K562 (cell line): Measurements from ENCODE around the gene GNG3. TPM values are rescaled to one million over a fixed set of nuclear protein-coding genes. Genes with fewer than 3 reads are reported as not detected.
A peak's percentile ranks its signal among the peaks of the same experiment; 100 is the strongest.

Source experiments
- ATAC-seq: fragments of 200-7000 bp; cut with Tn5 transposase; 3 replicates; pipeline ENCODE4 v1.9.1; 2020; ENCODE audit warnings: moderate library complexity
- BruUV-seq: library from RNA; stranded (reverse); fragments of 400-500 nt; replicated peaks from 2 replicates; lab custom pipeline; 2021; lab: Mats Ljungman, UMichigan
- CTCF ChIA-PET: fragments of 300-600 bp; formaldehyde crosslinking; extraction: SDS; loops from one replicate; lab custom pipeline; 2021; ENCODE audit warnings: low intra/inter-chr PET ratio; lab: Yijun Ruan, JAX
- POLR2A ChIA-PET: fragments of 300-600, 350-650 bp; sonication (Branson Sonifier 250); formaldehyde crosslinking; extraction: SDS; loops from one replicate; lab custom pipeline; 2021; ENCODE audit warnings: antibody characterized with exemption, inconsistent platforms; lab: Yijun Ruan, JAX
- DNase-seq, 4 experiments: peaks; one replicate each; pipeline versions ENCODE4 v3.0.0 to v3.0.0-alpha.2; 2011 to 2018; ENCODE audit warnings: low spot score in 3 of 4, mixed read lengths in 3 of 4; ENCODE audit errors: extremely low read depth in 1 of 4
- FAIRE-seq: peaks from 2 replicates; lab custom pipeline; 2011; peaks lifted over from hg19 to GRCh38; lab: Jason Lieb, UNC
- H2AFZ ChIP-seq: 2 replicates; pipeline ENCODE4 v1.6.0; 2011; ENCODE audit warnings: low read depth, low read length, control low read depth, inconsistent platforms
- H3K27ac ChIP-seq: fragments of 200-600 bp; 3 replicates; pipeline ENCODE4 v1.8.0; 2011; ENCODE audit warnings: low read depth, mild to moderate bottlenecking, control low read depth, inconsistent platforms, low read length, moderate library complexity, mixed read lengths; ENCODE audit errors: extremely low read depth
- H3K27me3 ChIP-seq, 2 experiments: fragments of 300-600 bp in 1 of 2; 2 replicates in 1 of 2; 3 replicates in 1 of 2; pipeline versions ENCODE4 v1.6.0 to v1.8.0; 2011; ENCODE audit warnings: inconsistent platforms in 2 of 2, low read length in 2 of 2, mild to moderate bottlenecking in 1 of 2, mixed read lengths in 1 of 2, moderate library complexity in 1 of 2; ENCODE audit not compliant: control insufficient read depth in 2 of 2, insufficient read depth in 2 of 2
- H3K36me3 ChIP-seq: fragments of 300-600 bp; 3 replicates; pipeline ENCODE4 v1.8.0; 2011; ENCODE audit warnings: mild to moderate bottlenecking, low read length, inconsistent platforms; ENCODE audit not compliant: control insufficient read depth, insufficient read depth
- H3K4me1 ChIP-seq, 2 experiments: fragments of 200-600 bp in 1 of 2; replicated peaks in 1 of 2; 2 replicates in 1 of 2; 3 replicates in 1 of 2; pipeline versions ENCODE4 v1.5.1 to v1.8.0; 2011; ENCODE audit warnings: inconsistent platforms in 2 of 2, low read length in 2 of 2, mild to moderate bottlenecking in 1 of 2, mixed read lengths in 1 of 2, moderate library complexity in 1 of 2; ENCODE audit not compliant: control insufficient read depth in 2 of 2, insufficient read depth in 2 of 2
- H3K4me2 ChIP-seq: 2 replicates; pipeline ENCODE4 v1.6.1; 2011; ENCODE audit warnings: low read length, control low read depth, inconsistent platforms, mixed read lengths; ENCODE audit not compliant: insufficient read depth
- H3K4me3 ChIP-seq: fragments of 200-600 bp; sonication (generic), shearing (Covaris generic); 2 replicates; pipeline ENCODE4 v1.5.1; 2016; ENCODE audit warnings: control low read depth, inconsistent platforms
- H3K79me2 ChIP-seq: fragments of 200-600 bp; 3 replicates; pipeline ENCODE4 v1.8.0; 2011; ENCODE audit warnings: low read length, inconsistent platforms; ENCODE audit not compliant: control insufficient read depth, insufficient read depth
- H3K9ac ChIP-seq, 2 experiments: 2 replicates each; pipeline versions ENCODE4 v1.6.0 to v1.6.1; 2011; ENCODE audit warnings: low read depth in 2 of 2, low read length in 2 of 2, control low read depth in 1 of 2, inconsistent platforms in 1 of 2, mild to moderate bottlenecking in 1 of 2, mixed read lengths in 1 of 2; ENCODE audit not compliant: insufficient read depth in 1 of 2
- H3K9me1 ChIP-seq: one replicate; pipeline ENCODE4 v1.6.0; 2011; ENCODE audit warnings: inconsistent platforms, mild to moderate bottlenecking, low read length, moderate library complexity; ENCODE audit not compliant: control insufficient read depth, insufficient read depth
- H3K9me3 ChIP-seq: replicated peaks from 2 replicates; pipeline ENCODE4 v1.5.1; 2011; ENCODE audit warnings: low read depth, low read length, inconsistent platforms; ENCODE audit not compliant: control insufficient read depth, insufficient read depth
- H4K20me1 ChIP-seq: replicated peaks from 2 replicates; pipeline ENCODE4 v1.6.1; 2011; ENCODE audit warnings: low read length, inconsistent platforms, mixed read lengths; ENCODE audit not compliant: control insufficient read depth, insufficient read depth
- GTF2F1 ChIP-seq: IDR thresholded peaks from 2 replicates; pipeline ENCODE4 v1.6.1; 2011; ENCODE audit warnings: low read depth, low read length, improper control_type of control experiment
- SMARCB1 ChIP-seq: IDR thresholded peaks from 2 replicates; pipeline ENCODE4 v1.6.1; 2011; ENCODE audit warnings: improper control_type of control experiment, low read depth; ENCODE audit not compliant: insufficient read length
- WGBS: fragments of 100-300 bp; shearing (Covaris generic); methylation state at CpG from one replicate; pipeline ENCODE4 v1.1.6; 2016; ENCODE audit warnings: low coverage, mixed read lengths; ENCODE audit not compliant: insufficient coverage; ENCODE audit errors: missing lambda C conversion rate; 5-methylcytosine and 5-hydroxymethylcytosine counted together
- in situ Hi-C: fragments of 300-500 bp; cut with MboI; formaldehyde crosslinking; loops from 4 replicates; pipeline ENCODE4 v1.15.0; 2018; ENCODE audit warnings: inconsistent platforms, mixed read lengths
- intact Hi-C: fragments of 100-400 bp; cut with micrococcal nuclease; formaldehyde crosslinking; loops from 2 replicates; pipeline ENCODE4 v1.14.2; 2022
- polyA plus RNA-seq, 8 experiments: library from polyadenylated mRNA; depleted of rRNA in 4 of 8; stranded (reverse) in 5 of 8; unstranded in 3 of 8; fragments of >200 nt; fragmentation: Nextera tagmentation in 2 of 8; fragmentation: Illumina TruSeq in 1 of 8; extraction: Ambion mirVana in 2 of 8; extraction: Trizol in 1 of 8; gene quantifications; 2 replicates each; pipeline versions ENCODE4 v1.2.1 to v1.2.3, GENCODE V29; 2011 to 2014; ENCODE audit warnings: inconsistent platforms in 1 of 8, missing spikeins in 1 of 8
- total RNA-seq, 7 experiments: library from RNA; depleted of rRNA in 6 of 7; stranded (reverse); fragments of >200 nt in 6 of 7; fragmentation: Illumina TruSeq in 2 of 7; extraction: Trizol in 2 of 7; gene quantifications; 2 replicates each; pipeline versions ENCODE4 v1.2.1 to v1.2.3, GENCODE V29; 2011 to 2021; ENCODE audit warnings: low replicate concordance in 1 of 7
- TF ChIP-seq, protein P1 (sequence below), 2 experiments: fragments of 450-650 bp; IDR thresholded peaks; 2 replicates each; pipeline ENCODE4 v1.6.1; 2016
- TF ChIP-seq, protein P2 (sequence below): fragments of 200-600 bp; sonication (generic); IDR thresholded peaks from one replicate; pipeline ENCODE4 v1.6.1; 2012; ENCODE audit warnings: mild to moderate bottlenecking, low read depth, low read length, inconsistent platforms
- TF ChIP-seq, protein P3 (sequence below): fragments of 200-800 bp; sonication (Bioruptor generic); IDR thresholded peaks from 2 replicates; pipeline ENCODE4 v1.6.1; 2017; ENCODE audit warnings: missing genetic modification characterization, missing compliant biosample characterization

The GNG3 gene
- total and polyA plus RNA-seq, 9 of the 15 experiments (the other 6 are each of a cell fraction or from before 2014, with no cell fraction given), result 0.07 TPM; not detected in 8

DNA sequence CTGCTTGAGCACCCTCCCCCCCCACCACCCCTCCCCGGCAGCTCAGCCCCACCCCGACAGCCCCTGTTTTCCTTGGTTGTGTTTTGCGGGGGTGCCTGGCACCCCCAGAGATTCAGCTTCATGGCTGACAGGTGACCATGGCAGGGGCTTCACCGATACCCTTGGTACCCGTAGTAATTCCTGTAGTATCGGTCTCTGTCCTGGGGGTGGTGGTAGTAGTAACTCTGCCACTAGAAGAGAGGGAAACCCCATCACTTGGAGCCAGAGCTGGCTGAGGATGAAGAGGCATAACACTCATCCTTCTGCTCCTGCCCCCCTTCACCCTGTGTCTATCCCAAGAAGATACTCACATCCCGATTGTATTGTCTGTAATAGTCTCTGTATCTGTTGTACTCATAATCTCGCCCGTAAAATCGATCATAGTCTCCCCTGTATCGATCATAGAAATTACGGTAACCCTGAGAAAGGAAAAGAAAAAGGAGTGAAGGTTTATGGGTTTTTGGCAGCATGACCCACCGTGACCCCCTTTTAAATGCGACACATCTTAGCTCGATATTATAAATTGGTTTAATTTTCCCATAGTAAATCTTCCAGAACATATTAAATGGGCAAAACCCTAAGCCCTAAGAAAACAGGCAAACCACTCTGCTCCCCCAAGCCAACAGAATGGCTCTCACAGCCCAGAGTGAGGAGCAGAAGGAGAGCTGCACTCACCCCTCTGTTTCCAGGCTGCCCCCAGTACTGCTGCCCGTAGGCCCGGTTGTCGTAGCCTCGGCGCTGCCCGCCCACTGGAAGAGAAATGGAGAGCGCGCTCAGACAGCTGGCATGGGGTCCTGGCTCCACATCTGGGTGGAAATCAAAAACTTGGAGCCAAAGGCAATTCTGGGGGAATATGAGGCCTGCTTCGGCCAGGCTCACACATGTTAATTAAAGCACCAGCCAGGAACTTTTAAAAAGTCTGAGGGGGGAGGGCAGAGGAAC lies 8.0 kb downstream of the GNG3 start:
- Histone ChIP-seq H3K36me3 (peaks cover 95% of the 10 kb centered on the region), H3K9me3 (no peaks in the 10 kb centered on the region), H3K4me3 (no peak overlapping the region), H3K9ac (no peak overlapping the region), H3K9me1 (no peaks in the 10 kb centered on the region), H3K4me2 (no peak overlapping the region), H3K4me1 (peaks cover 7 to 9% of the 10 kb centered on the region in 2 experiments; a peak in 4 of 5 replicates), H2AFZ (no peak overlapping the region), H3K27me3 (no peaks in the 10 kb centered on the region), H3K27ac (no peak overlapping the region), H3K79me2 (peaks cover 31% of the 10 kb centered on the region; the same call in 2 of the 3 replicates), H4K20me1 (peaks cover 4% of the 10 kb centered on the region; the same call in 1 of the 2 replicates)
- CTCF ChIA-PET, result no interaction called here
- no peak for DNase-seq
- BruUV-seq, result no TSS peak
- intact Hi-C loops, result no loop called here
- POLR2A ChIA-PET, result interaction anchor here (0.8 to 5.9 kb wide), 4 partner anchors 8 to 126 kb away, joined by 3 to 29 read pairs (median 4); partner anchors contain the start of genes BSCL2, GNG3 and POLR2G
- ATAC-seq, result no peak
- 95% methylated on average over 22 of the region's 24 CpGs for WGBS
- in situ Hi-C loops, result no loop called here
- no peak for FAIRE-seq
- TF ChIP-seq SMARCB1 (no peak), GTF2F1 (no peak)
- TF ChIP-seq, protein P1, sequence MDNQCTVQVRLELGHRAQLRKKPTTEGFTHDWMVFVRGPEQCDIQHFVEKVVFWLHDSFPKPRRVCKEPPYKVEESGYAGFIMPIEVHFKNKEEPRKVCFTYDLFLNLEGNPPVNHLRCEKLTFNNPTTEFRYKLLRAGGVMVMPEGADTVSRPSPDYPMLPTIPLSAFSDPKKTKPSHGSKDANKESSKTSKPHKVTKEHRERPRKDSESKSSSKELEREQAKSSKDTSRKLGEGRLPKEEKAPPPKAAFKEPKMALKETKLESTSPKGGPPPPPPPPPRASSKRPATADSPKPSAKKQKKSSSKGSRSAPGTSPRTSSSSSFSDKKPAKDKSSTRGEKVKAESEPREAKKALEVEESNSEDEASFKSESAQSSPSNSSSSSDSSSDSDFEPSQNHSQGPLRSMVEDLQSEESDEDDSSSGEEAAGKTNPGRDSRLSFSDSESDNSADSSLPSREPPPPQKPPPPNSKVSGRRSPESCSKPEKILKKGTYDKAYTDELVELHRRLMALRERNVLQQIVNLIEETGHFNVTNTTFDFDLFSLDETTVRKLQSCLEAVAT (IDR thresholded peaks at IDR 0.05), result peak in 1 of 2 experiments; percentile 76; a peak in 2 of 4 replicates
- TF ChIP-seq, protein P2, sequence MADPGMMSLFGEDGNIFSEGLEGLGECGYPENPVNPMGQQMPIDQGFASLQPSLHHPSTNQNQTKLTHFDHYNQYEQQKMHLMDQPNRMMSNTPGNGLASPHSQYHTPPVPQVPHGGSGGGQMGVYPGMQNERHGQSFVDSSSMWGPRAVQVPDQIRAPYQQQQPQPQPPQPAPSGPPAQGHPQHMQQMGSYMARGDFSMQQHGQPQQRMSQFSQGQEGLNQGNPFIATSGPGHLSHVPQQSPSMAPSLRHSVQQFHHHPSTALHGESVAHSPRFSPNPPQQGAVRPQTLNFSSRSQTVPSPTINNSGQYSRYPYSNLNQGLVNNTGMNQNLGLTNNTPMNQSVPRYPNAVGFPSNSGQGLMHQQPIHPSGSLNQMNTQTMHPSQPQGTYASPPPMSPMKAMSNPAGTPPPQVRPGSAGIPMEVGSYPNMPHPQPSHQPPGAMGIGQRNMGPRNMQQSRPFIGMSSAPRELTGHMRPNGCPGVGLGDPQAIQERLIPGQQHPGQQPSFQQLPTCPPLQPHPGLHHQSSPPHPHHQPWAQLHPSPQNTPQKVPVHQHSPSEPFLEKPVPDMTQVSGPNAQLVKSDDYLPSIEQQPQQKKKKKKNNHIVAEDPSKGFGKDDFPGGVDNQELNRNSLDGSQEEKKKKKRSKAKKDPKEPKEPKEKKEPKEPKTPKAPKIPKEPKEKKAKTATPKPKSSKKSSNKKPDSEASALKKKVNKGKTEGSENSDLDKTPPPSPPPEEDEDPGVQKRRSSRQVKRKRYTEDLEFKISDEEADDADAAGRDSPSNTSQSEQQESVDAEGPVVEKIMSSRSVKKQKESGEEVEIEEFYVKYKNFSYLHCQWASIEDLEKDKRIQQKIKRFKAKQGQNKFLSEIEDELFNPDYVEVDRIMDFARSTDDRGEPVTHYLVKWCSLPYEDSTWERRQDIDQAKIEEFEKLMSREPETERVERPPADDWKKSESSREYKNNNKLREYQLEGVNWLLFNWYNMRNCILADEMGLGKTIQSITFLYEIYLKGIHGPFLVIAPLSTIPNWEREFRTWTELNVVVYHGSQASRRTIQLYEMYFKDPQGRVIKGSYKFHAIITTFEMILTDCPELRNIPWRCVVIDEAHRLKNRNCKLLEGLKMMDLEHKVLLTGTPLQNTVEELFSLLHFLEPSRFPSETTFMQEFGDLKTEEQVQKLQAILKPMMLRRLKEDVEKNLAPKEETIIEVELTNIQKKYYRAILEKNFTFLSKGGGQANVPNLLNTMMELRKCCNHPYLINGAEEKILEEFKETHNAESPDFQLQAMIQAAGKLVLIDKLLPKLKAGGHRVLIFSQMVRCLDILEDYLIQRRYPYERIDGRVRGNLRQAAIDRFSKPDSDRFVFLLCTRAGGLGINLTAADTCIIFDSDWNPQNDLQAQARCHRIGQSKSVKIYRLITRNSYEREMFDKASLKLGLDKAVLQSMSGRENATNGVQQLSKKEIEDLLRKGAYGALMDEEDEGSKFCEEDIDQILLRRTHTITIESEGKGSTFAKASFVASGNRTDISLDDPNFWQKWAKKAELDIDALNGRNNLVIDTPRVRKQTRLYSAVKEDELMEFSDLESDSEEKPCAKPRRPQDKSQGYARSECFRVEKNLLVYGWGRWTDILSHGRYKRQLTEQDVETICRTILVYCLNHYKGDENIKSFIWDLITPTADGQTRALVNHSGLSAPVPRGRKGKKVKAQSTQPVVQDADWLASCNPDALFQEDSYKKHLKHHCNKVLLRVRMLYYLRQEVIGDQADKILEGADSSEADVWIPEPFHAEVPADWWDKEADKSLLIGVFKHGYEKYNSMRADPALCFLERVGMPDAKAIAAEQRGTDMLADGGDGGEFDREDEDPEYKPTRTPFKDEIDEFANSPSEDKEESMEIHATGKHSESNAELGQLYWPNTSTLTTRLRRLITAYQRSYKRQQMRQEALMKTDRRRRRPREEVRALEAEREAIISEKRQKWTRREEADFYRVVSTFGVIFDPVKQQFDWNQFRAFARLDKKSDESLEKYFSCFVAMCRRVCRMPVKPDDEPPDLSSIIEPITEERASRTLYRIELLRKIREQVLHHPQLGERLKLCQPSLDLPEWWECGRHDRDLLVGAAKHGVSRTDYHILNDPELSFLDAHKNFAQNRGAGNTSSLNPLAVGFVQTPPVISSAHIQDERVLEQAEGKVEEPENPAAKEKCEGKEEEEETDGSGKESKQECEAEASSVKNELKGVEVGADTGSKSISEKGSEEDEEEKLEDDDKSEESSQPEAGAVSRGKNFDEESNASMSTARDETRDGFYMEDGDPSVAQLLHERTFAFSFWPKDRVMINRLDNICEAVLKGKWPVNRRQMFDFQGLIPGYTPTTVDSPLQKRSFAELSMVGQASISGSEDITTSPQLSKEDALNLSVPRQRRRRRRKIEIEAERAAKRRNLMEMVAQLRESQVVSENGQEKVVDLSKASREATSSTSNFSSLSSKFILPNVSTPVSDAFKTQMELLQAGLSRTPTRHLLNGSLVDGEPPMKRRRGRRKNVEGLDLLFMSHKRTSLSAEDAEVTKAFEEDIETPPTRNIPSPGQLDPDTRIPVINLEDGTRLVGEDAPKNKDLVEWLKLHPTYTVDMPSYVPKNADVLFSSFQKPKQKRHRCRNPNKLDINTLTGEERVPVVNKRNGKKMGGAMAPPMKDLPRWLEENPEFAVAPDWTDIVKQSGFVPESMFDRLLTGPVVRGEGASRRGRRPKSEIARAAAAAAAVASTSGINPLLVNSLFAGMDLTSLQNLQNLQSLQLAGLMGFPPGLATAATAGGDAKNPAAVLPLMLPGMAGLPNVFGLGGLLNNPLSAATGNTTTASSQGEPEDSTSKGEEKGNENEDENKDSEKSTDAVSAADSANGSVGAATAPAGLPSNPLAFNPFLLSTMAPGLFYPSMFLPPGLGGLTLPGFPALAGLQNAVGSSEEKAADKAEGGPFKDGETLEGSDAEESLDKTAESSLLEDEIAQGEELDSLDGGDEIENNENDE, result no peak
- TF ChIP-seq, protein P3, sequence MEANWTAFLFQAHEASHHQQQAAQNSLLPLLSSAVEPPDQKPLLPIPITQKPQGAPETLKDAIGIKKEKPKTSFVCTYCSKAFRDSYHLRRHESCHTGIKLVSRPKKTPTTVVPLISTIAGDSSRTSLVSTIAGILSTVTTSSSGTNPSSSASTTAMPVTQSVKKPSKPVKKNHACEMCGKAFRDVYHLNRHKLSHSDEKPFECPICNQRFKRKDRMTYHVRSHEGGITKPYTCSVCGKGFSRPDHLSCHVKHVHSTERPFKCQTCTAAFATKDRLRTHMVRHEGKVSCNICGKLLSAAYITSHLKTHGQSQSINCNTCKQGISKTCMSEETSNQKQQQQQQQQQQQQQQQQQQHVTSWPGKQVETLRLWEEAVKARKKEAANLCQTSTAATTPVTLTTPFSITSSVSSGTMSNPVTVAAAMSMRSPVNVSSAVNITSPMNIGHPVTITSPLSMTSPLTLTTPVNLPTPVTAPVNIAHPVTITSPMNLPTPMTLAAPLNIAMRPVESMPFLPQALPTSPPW (CRISPR knock-in tag), result 0 out of 2 replicates have a peak, but pooled peaks have one; percentile 2
